MG63 (cell line): ENCODE measurements around the gene ABLIM1. TPM values are rescaled to one million over a fixed set of nuclear protein-coding genes. Genes with fewer than 3 reads are reported as not detected.

Experiments used
- DNase-seq: peaks from one replicate; pipeline ENCODE4 v3.0.0-alpha.2; 2020
- H3K27me3 ChIP-seq: fragments of 250-450 bp; sonication (Bioruptor Pico); 2 replicates; pipeline ENCODE4 v1.5.1; 2020; ENCODE audit warnings: mild to moderate bottlenecking, moderate library complexity
- H3K36me3 ChIP-seq: fragments of 250-450 bp; sonication (Bioruptor Pico); 2 replicates; pipeline ENCODE4 v1.5.1; 2020; ENCODE audit warnings: mild to moderate bottlenecking, moderate library complexity
- H3K4me3 ChIP-seq: fragments of 250-450 bp; sonication (Bioruptor Pico); 2 replicates; pipeline ENCODE4 v1.5.1; 2020; ENCODE audit warnings: mild to moderate bottlenecking, moderate library complexity
- H3K9me3 ChIP-seq: fragments of 250-450 bp; sonication (Bioruptor Pico); 2 replicates; pipeline ENCODE4 v1.5.1; 2020; ENCODE audit warnings: mild to moderate bottlenecking, moderate library complexity
- total RNA-seq: library from RNA; depleted of rRNA; stranded (reverse); fragments of >200 nt; shearing (Covaris generic); gene quantifications from 2 replicates; pipeline ENCODE4 v1.2.3, GENCODE V29; 2014; ENCODE audit warnings: low replicate concordance

ABLIM1 gene
- total RNA-seq, 1 experiment from 2014 or later, result 19.4 TPM

GRCh38 chr10:114635797-114636550 lies 22.1 kb downstream of the ABLIM1 start:
- no peak for DNase-seq
- no peaks in the 10 kb centered on the region for H3K27me3 ChIP-seq
- peaks cover 19% of the 10 kb centered on the region for H3K36me3 ChIP-seq
- no peaks in the 10 kb centered on the region for H3K9me3 ChIP-seq
- no peak overlapping the region for H3K4me3 ChIP-seq

- no peak for DNase-seq
- Histone ChIP-seq H3K36me3 (peaks cover 19% of the 10 kb centered on the region), H3K4me3 (no peak overlapping the region), H3K27me3 (no peaks in the 10 kb centered on the region), H3K9me3 (no peaks in the 10 kb centered on the region)
These were observed 23.0 kb downstream of the ABLIM1 start for GRCh38 chr10:114635101-114635500.

GRCh38 chr10:114634609-114634979 lies 23.5 kb downstream of the ABLIM1 start:
- Histone ChIP-seq H3K27me3 (no peaks in the 10 kb centered on the region), H3K36me3 (peaks cover 16% of the 10 kb centered on the region), H3K9me3 (no peaks in the 10 kb centered on the region), H3K4me3 (no peak overlapping the region)
- DNase-seq, result peak; percentile 88

- H3K4me3 ChIP-seq, result peak overlapping the region; percentile 50
- no peaks in the 10 kb centered on the region for H3K9me3 ChIP-seq
- peaks cover 26% of the 10 kb centered on the region for H3K36me3 ChIP-seq
- DNase-seq, result peak; percentile 90
- H3K27me3 ChIP-seq, result no peaks in the 10 kb centered on the region
These were observed 25.0 kb downstream of the ABLIM1 start for GRCh38 chr10:114632869-114633715.

DNA sequence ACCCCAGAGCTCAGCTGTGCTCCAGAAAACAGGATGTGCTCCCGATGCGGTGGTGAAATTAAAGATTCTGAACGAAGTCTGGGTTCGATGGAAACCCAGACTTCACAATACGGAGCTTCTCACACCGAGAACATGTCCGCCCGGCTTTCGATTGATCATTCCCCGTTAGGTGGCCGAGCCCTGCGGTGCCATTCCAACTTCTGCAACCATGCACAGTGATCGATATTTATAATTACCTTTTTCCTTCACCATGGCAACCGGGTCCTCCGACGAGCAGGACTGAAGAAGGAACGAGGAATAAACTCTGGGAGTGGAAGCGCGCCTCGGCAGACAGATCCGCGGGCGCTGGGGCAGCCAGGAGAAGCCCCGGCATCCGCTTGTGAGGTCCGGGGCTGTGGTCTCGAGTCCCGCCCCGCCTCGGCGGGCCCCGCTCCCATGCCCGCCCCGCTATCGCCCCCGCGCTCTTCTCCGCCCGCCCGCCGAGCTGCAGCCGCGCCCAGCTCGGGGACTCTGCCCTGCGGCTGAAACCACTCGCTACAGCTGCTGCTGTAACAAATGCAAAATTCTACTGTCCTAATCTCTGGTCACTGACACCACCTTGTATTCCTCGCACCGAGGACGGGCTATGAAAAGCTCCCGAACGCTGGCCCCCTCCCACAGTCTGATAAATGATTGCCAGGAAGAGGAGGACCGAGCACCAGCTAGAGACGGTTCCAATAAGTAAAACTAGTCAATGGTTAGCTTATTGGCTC lies 26.2 kb downstream of the ABLIM1 start:
- DNase-seq, result peak; percentile 71
- H3K9me3 ChIP-seq, result no peaks in the 10 kb centered on the region
- peaks cover 33% of the 10 kb centered on the region for H3K36me3 ChIP-seq
- peak overlapping the region; percentile 50 for H3K4me3 ChIP-seq
- no peaks in the 10 kb centered on the region for H3K27me3 ChIP-seq

- no peak for DNase-seq
- H3K4me3 ChIP-seq, result peak overlapping the region; percentile 50
These were observed 26.9 kb downstream of the ABLIM1 start for GRCh38 chr10:114631090-114631665.

GRCh38 chr10:114629824-114630730 lies 28.0 kb downstream of the ABLIM1 start:
- H3K9me3 ChIP-seq, result no peaks in the 10 kb centered on the region
- peak overlapping the region; percentile 50 for H3K4me3 ChIP-seq
- no peaks in the 10 kb centered on the region for H3K27me3 ChIP-seq
- H3K36me3 ChIP-seq, result peaks cover 43% of the 10 kb centered on the region
- DNase-seq, result no peak

More at GRCh38 chr10:114631090-114631665, 26.9 kb downstream of the ABLIM1 start:
- Histone ChIP-seq H3K36me3 (peaks cover 32% of the 10 kb centered on the region), H3K9me3 (no peaks in the 10 kb centered on the region), H3K27me3 (no peaks in the 10 kb centered on the region)

DNA sequence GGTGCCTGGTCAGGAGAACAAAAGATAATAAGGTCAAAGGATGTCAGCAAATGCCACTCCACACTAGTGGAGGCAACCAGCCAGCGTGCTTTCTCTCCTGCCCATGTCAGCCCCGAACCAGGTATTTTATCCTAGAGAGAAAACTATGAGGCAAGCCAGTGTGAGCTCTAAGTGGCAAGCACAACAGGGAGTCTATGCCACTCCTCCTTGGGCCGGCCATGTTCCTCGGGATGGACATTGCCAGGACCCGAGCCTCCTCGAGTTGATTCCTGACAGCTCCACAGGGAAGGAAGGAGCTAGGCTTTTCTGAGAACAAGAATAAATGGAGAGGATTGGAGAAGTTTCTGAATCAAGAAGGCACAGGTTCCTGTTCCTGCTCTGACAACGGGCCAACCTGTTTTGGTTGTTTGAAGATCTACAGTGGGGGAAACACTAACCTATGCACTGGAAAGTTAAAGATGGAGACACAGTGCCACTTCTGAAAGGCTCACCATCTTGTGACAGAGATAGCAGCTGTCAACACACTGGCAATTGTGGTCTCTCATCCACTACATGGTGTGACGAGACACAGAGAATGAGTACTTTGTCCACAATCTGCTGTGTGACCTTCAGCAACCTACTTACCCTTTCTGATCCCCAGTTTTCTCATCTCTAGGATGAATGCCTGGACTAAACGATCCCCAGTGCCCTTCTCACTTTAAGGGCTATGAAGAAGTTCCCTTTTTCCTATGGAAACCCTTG lies 28.8 kb downstream of the ABLIM1 start:
- DNase-seq, result no peak
- peaks cover 3% of the 10 kb centered on the region; the same call in 1 of the 2 replicates for H3K9me3 ChIP-seq
- no peak overlapping the region for H3K4me3 ChIP-seq
- H3K36me3 ChIP-seq, result peaks cover 47% of the 10 kb centered on the region
- H3K27me3 ChIP-seq, result no peaks in the 10 kb centered on the region

DNA sequence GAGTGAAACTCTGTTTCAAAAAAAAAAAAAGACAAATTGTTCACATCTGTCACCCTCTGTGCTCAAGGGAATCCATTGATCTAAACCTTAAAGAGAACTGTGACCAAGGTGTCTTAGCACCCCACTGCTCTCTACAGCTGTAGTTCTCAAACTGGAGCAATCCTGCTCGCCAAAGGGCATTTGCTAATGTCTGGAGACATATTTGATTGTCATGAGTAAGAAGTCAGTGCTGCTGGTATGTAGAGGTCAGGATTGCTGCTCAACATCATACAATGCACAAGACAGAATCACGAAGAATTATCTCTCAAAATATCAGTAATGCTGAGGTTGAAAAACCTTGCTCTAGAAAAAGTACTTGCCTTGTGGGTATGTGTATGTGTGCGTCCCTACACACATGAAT lies 30.0 kb downstream of the ABLIM1 start:
- no peaks in the 10 kb centered on the region for H3K27me3 ChIP-seq
- H3K36me3 ChIP-seq, result peaks cover 47% of the 10 kb centered on the region
- peaks cover 3% of the 10 kb centered on the region; the same call in 1 of the 2 replicates for H3K9me3 ChIP-seq
- no peak overlapping the region for H3K4me3 ChIP-seq
- DNase-seq, result no peak

DNA sequence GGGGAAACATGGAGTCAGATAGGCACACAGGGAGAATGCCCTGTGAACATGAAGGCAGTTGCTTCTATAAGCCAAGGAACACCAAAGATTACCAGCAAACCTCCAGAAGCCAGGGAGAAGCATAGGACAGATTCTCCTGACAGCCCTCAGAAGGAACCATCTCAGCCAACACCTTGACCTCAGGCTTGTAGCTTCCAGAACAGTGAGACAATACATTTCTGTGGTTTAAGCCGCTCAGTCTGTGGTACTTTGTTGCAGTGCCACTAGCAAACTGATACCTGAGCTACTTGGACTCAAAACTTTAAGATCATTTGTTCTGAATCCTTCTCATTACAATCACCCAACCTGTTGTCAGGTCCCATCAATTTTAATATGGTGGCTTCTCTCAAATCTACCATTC lies 31.2 kb downstream of the ABLIM1 start:
- DNase-seq, result no peak
- H3K36me3 ChIP-seq, result peaks cover 47% of the 10 kb centered on the region
- no peak overlapping the region for H3K4me3 ChIP-seq
- peaks cover 3% of the 10 kb centered on the region; the same call in 1 of the 2 replicates for H3K9me3 ChIP-seq
- H3K27me3 ChIP-seq, result no peaks in the 10 kb centered on the region

GRCh38 chr10:114624951-114625780 lies 32.9 kb downstream of the ABLIM1 start:
- Histone ChIP-seq H3K27me3 (no peaks in the 10 kb centered on the region), H3K36me3 (peaks cover 41% of the 10 kb centered on the region), H3K4me3 (no peak overlapping the region), H3K9me3 (peaks cover 3% of the 10 kb centered on the region; the same call in 1 of the 2 replicates)
- no peak for DNase-seq

DNA sequence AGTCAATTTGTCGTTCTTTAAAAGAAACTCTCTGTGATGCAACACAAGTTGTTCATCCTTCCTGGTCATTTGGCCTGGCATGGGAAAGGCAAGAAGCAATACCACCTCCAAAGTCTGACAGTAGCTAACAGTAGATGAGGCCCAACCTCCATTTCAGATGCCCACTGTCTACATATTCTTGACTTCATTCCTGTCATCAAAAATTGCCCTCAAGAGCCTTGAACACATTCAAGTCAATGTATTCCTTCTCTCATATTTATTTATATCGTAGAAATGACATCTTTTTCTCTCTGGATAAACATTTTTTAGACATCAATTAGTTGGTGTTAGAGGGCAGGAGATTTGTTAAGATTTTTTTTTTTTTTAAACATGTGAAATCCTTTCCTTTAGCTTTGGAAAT lies 33.7 kb downstream of the ABLIM1 start:
- DNase-seq, result no peak
- H3K27me3 ChIP-seq, result no peaks in the 10 kb centered on the region
- H3K4me3 ChIP-seq, result no peak overlapping the region

DNA sequence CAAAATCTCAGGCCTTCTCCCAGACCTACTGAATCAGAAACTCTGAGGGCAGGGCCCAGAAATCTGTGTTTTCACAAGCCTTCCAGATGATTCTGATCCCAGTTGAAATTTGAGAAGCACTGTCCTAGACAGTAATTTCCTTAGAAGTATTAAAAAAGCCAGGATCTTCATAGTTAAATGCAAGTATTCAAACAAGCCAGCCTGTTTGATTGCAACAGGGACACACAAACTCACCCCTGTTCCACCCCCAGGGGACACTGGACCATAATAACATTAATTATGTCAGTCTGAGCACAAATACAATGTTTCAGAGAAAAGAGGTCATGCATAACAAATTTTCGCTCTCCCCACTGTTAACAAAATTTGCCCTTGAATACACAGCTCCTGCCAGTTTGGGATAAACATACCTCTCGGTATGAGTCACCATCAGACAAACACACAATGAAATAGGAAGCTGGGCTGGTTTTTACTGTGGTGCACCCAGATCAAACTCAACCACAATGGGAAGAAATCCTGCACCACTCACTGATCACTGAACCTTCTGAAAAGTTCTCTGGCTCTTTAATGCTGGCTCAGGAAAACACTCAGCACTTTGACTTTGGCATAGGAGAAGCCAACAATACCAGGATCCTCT lies 34.3 kb downstream of the ABLIM1 start:
- Histone ChIP-seq H3K4me3 (no peak overlapping the region), H3K27me3 (no peaks in the 10 kb centered on the region), H3K9me3 (peaks cover 3% of the 10 kb centered on the region; the same call in 1 of the 2 replicates), H3K36me3 (peaks cover 43% of the 10 kb centered on the region)
- peak; percentile 77 for DNase-seq

More for the DNA sequence above, 33.7 kb downstream of the ABLIM1 start:
- Histone ChIP-seq H3K9me3 (peaks cover 3% of the 10 kb centered on the region; the same call in 1 of the 2 replicates), H3K36me3 (peaks cover 44% of the 10 kb centered on the region)

DNA sequence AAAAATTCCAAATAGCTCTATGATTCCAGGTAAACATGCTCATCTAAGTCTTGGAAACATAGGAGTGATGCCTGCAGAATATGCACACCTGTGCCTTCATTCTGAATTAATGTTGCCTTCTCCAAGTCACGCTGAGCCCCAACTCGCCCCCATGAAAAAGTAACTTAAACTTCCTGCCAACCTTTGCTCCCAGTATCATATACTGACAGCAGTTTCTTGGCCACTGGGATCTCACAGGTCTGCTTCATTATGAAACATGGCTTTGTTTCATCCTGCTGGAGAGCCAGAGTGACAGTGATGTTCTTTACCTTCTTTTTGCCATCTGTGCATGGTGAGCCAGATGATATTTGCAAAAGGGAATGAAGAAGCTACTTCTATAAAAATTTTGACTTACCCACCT lies 34.9 kb downstream of the ABLIM1 start:
- no peak for DNase-seq
- no peak overlapping the region for H3K4me3 ChIP-seq
- H3K9me3 ChIP-seq, result peaks cover 3% of the 10 kb centered on the region; the same call in 1 of the 2 replicates
- no peaks in the 10 kb centered on the region for H3K27me3 ChIP-seq
- H3K36me3 ChIP-seq, result peaks cover 43% of the 10 kb centered on the region
